ENCODE measurements around the gene TTC13.

DNA sequence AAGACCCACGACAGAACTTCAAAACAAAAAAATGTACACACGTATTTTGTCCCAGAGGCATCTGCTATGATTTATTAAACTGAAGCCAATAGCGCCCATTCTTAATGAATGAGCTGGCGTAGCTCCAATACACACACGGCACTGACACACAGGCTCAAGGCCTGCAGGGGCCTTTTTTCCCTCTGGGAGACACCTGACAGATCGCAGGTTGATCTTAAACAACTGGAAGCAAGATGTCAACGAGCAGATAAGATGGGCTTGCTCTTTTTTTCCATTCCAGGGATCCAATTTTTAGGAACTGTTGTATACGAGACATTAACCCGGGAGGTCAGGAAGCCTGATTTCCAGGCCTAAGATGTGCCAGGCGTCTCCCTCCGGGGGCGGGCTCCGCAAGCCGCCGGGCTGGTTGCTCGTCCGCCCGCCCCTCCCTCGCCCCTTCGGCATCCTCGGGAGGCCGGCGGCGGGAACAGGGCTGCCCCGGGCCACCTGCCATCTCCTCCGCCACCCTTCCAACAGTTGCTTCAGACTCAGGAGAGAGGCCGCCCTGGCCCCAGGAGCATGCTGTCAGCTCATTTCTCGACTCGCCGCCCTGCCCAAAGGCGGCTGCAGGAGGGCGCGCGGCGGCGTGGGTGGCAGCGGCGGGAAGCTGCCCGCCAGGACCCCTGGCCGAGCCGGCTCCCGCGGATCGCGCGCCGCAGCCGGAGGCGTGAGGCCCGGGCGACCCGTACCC, 735 bp downstream of the TTC13 start:
- TF ChIP-seq ZNF317 (CRISPR knock-in tag; IDR thresholded peaks at IDR 0.05; ENCODE audit: borderline replicate concordance, low read depth): no peak
- TF ChIP-seq, protein P1, sequence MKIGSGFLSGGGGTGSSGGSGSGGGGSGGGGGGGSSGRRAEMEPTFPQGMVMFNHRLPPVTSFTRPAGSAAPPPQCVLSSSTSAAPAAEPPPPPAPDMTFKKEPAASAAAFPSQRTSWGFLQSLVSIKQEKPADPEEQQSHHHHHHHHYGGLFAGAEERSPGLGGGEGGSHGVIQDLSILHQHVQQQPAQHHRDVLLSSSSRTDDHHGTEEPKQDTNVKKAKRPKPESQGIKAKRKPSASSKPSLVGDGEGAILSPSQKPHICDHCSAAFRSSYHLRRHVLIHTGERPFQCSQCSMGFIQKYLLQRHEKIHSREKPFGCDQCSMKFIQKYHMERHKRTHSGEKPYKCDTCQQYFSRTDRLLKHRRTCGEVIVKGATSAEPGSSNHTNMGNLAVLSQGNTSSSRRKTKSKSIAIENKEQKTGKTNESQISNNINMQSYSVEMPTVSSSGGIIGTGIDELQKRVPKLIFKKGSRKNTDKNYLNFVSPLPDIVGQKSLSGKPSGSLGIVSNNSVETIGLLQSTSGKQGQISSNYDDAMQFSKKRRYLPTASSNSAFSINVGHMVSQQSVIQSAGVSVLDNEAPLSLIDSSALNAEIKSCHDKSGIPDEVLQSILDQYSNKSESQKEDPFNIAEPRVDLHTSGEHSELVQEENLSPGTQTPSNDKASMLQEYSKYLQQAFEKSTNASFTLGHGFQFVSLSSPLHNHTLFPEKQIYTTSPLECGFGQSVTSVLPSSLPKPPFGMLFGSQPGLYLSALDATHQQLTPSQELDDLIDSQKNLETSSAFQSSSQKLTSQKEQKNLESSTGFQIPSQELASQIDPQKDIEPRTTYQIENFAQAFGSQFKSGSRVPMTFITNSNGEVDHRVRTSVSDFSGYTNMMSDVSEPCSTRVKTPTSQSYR (CRISPR knock-in tag; IDR thresholded peaks at IDR 0.05): no peak
